HuH-7.5 (cell line): Measurements from ENCODE around the gene SFN.

ENCODE experiments used
- DNase-seq: peaks from one replicate; pipeline ENCODE4 v3.0.0; 2011; ENCODE audit warnings: low spot score

The SFN gene

GRCh38 chr1:26913389-26913753 is 50.4 kb downstream of the SFN start:
- DNase-seq: no peak
